Peyer's patch (tissue), 4 donors: Measurements from ENCODE around the gene JPT2. TPM values are rescaled to one million over a fixed set of nuclear protein-coding genes. Genes with fewer than 3 reads are reported as not detected.
"Not testable (repeated sequence)": the region's sequence is repeated elsewhere in the genome, so short reads cannot be mapped to it uniquely, and the experiment has no call there.

Experiments
- DNase-seq, 3 donors: peaks; one replicate each; pipeline ENCODE4 v3.0.0-alpha.2; 2017 to 2019
- H3K27ac ChIP-seq, 4 donors: fragments of 200-600 bp; sonication (generic); one replicate each; pipeline ENCODE4 v1.5.1; 2016 to 2019
- H3K27me3 ChIP-seq, 2 donors: fragments of 200-600 bp; sonication (generic); one replicate each; pipeline ENCODE4 v1.5.1; 2019
- H3K36me3 ChIP-seq, 3 donors: fragments of 200-600 bp; sonication (generic); one replicate each; pipeline ENCODE4 v1.5.1; 2016 to 2019
- H3K4me1 ChIP-seq, 4 donors: fragments of 200-600 bp; sonication (generic); one replicate each; pipeline ENCODE4 v1.5.1; 2016 to 2019
- H3K4me3 ChIP-seq, 4 donors: fragments of 200-600 bp; sonication (generic); 1 replicate in 3 of 4; 2 replicates in 1 of 4; pipeline ENCODE4 v1.5.1; 2016 to 2019; ENCODE audit warnings: mild to moderate bottlenecking in 1 of 4
- H3K9me3 ChIP-seq, 4 donors: fragments of 200-600 bp; sonication (generic); one replicate each; pipeline ENCODE4 v1.5.1; 2016 to 2019; ENCODE audit warnings: mild to moderate bottlenecking in 1 of 4
- POLR2A ChIP-seq, 2 donors: fragments of 450-650 bp; IDR thresholded peaks; one replicate each; pipeline ENCODE4 v1.5.1; 2017; ENCODE audit warnings: antibody characterized with exemption in 2 of 2, mild to moderate bottlenecking in 2 of 2, moderate library complexity in 2 of 2
- total RNA-seq, 4 donors: library from RNA; depleted of rRNA; stranded (reverse); fragments of >200 nt; gene quantifications; one replicate each; pipeline ENCODE4 v1.1.0, GENCODE V29; 2016
- TF ChIP-seq, protein P1 (sequence below), 6 experiments: fragments of 450-650 bp in 4 of 6; fragments of 200-600 bp in 2 of 6; sonication (generic) in 1 of 6; IDR thresholded peaks; one replicate each; pipeline ENCODE4 v1.5.1; 2017 to 2019; ENCODE audit warnings: antibody characterized with exemption in 6 of 6, mild to moderate bottlenecking in 3 of 6, moderate library complexity in 1 of 6

The JPT2 gene
- total RNA-seq, 4 donors from 2014 or later, result 22.7 to 32.3 (median 25.0) TPM

DNA sequence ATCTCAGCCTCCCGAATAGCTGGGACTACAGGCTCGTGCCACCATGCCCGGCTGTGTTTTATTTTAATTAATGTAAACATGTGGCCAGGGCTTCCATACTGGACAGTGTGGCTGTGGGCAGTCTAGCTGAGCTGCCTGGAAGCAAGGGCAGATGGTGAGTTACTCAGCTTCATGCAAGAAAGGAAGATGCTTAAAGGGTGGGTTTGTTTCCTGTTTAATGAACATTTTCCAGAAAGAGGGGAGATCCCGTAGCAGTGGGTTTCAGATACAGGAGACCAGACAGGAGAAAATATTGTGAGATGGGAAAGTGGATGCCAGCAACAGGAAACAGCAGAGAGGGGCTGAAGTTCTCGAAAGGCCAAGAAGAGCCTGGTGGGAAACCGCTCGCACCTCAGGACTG, 35.3 kb downstream of the JPT2 start:
- Histone ChIP-seq H3K27ac (peak overlapping the region in 2 of 4 donors; percentile 70 to 76), H3K9me3 (no peaks in the 10 kb centered on the region), H3K4me3 (no peak overlapping the region), H3K27me3 (no peaks in the 10 kb centered on the region), H3K36me3 (no peaks in the 10 kb centered on the region), H3K4me1 (peaks cover 0 to 8% (median 7%) of the 10 kb centered on the region in 4 donors)
- DNase-seq, result peak in 1 of 3 donors; percentile 32
- TF ChIP-seq POLR2A (IDR thresholded peaks at IDR 0.05), result no peak
- TF ChIP-seq, protein P1, sequence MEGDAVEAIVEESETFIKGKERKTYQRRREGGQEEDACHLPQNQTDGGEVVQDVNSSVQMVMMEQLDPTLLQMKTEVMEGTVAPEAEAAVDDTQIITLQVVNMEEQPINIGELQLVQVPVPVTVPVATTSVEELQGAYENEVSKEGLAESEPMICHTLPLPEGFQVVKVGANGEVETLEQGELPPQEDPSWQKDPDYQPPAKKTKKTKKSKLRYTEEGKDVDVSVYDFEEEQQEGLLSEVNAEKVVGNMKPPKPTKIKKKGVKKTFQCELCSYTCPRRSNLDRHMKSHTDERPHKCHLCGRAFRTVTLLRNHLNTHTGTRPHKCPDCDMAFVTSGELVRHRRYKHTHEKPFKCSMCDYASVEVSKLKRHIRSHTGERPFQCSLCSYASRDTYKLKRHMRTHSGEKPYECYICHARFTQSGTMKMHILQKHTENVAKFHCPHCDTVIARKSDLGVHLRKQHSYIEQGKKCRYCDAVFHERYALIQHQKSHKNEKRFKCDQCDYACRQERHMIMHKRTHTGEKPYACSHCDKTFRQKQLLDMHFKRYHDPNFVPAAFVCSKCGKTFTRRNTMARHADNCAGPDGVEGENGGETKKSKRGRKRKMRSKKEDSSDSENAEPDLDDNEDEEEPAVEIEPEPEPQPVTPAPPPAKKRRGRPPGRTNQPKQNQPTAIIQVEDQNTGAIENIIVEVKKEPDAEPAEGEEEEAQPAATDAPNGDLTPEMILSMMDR (IDR thresholded peaks at IDR 0.05), result no peak

DNA sequence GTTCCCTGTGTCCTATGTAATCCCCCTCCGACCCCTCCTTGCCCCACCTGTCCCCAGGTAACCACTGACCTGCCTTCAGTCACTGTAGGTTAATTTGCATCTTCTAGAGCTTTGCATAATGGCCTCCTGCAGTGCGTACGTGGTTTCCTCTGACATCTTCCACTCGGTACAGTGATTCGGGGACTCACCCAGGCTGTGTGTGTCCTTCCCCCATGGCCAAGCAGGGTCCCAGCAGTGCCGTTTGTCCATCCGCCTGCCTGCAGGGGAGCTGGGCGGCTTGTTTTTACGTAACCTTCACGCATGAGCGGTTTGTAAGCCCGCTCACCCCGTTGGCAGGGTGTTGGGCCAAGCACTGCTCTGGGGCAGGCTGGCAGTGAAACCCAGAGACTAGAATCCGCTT, 35.9 kb downstream of the JPT2 start:
- H3K27me3 ChIP-seq, result no peaks in the 10 kb centered on the region
- TF ChIP-seq POLR2A (IDR thresholded peaks at IDR 0.05), result no peak
- TF ChIP-seq, protein P1 (IDR thresholded peaks at IDR 0.05), result no peak
- H3K36me3 ChIP-seq, result no peaks in the 10 kb centered on the region
- no peaks in the 10 kb centered on the region for H3K9me3 ChIP-seq
- H3K4me3 ChIP-seq, result no peak overlapping the region
- peak overlapping the region in 2 of 4 donors; percentile 70 to 76 for H3K27ac ChIP-seq
- H3K4me1 ChIP-seq, result peaks cover 0 to 11% (median 5%) of the 10 kb centered on the region in 4 donors
- DNase-seq, result peak in 2 of 3 donors; percentile 85 to 86

DNA sequence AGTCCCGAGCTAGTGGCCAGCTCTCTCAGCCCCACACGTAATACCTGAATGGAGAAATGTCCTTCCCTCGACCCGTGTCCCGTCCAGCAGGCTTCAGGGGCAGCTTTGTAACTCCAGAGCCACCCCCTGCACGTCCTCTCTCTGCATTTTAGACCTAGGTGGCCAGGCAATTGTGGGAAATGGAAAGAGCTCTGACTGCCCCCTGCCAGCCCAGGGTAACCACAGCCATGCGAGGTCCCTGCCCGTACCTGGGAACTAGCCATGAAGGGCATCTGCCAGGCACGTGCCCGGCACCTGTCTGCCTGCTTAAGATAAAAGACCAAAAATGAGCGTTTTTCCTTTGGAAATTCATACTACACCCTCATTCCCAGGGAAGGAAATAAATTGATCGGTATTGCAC, 37.1 kb downstream of the JPT2 start:
- TF ChIP-seq, protein P1 (IDR thresholded peaks at IDR 0.05), result no peak
- TF ChIP-seq POLR2A (IDR thresholded peaks at IDR 0.05), result no peak
- Histone ChIP-seq H3K27ac (peak overlapping the region in 1 of 4 donors; percentile 40), H3K4me3 (no peak overlapping the region), H3K4me1 (peaks cover 0 to 12% (median 7%) of the 10 kb centered on the region in 4 donors), H3K9me3 (no peaks in the 10 kb centered on the region), H3K36me3 (no peaks in the 10 kb centered on the region), H3K27me3 (no peaks in the 10 kb centered on the region)
- DNase-seq, result no peak

- H3K36me3 ChIP-seq, H3K9me3 ChIP-seq, H3K27me3 ChIP-seq, H3K4me3 ChIP-seq, DNase-seq: not testable (repeated sequence)
- peaks cover 3 to 27% (median 23%) of the 10 kb centered on the region in 4 donors for H3K4me1 ChIP-seq
- peak overlapping the region in 1 of 4 donors; percentile 69 for H3K27ac ChIP-seq
Measured at GRCh38 chr16:1718236-1718635, 40.2 kb downstream of the JPT2 start.

DNA sequence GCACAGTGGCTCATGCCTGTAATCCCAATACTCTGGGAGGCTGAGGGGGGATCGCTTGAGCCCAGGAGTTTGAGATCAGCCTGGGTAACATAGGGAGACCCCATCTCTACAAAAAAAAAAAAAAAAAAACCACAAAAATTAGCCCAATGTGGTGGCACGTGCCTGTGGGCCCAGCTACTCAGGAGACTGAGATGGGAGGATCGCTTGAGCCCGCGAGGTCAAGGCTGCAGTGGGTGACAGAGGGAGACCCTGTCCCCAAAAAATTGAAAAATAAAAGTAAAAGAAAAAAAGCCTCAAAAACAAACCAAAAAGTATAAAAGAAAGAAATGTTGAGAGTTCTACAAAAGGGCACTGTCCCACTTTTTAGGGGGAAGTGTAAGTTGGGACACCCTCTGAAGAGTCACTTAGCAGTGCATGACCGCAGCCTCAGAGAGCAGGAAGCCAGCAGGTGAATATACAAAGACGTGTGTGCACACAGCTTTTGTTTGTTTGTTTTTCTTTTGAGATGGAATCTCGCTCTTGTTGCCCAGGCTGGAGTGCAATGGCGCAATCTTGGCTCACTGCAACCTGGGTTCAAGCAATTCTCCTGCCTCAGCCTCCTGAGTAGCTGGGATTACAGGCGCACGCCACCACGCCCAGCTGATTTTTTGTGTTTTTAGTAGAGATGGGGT, 41.6 kb downstream of the JPT2 start:
- not testable (repeated sequence) for H3K9me3 ChIP-seq, H3K27me3 ChIP-seq, H3K36me3 ChIP-seq, H3K4me3 ChIP-seq
- Histone ChIP-seq H3K27ac (peak overlapping the region in 1 of 4 donors; percentile 69), H3K4me1 (peaks cover 3 to 34% (median 23%) of the 10 kb centered on the region in 4 donors)
- peak in 2 of 3 donors; percentile 67 to 69 for DNase-seq

DNA sequence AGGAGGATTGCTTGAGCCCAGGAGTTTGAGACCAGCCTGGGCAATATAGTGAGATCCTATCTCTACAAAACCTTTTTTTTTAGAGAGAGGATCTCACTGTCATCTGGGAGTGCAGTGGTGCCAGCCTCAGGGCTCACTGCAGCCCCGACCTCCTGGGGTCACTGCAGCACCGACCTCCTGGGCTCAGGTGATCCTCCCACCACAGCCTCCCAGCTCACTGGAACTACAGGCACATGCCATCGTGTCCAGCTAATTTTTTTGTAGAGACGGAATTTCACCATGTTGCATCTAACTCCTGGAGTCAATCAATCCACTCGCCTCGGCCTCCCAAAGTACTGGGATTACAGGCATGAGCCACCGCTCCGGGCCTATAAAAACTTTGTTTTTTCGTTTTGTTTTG, 43.3 kb downstream of the JPT2 start:
- Histone ChIP-seq H3K27me3 (no peaks in the 10 kb centered on the region), H3K27ac (peak overlapping the region in 2 of 4 donors; percentile 52 to 60), H3K4me1 (peaks cover 3 to 34% (median 23%) of the 10 kb centered on the region in 4 donors), H3K36me3 (peaks cover 0 to 17% (median 0%) of the 10 kb centered on the region in 3 donors), H3K9me3 (no peaks in the 10 kb centered on the region), H3K4me3 (no peak overlapping the region)
- TF ChIP-seq POLR2A (IDR thresholded peaks at IDR 0.05), result no peak
- TF ChIP-seq, protein P1 (IDR thresholded peaks at IDR 0.05), result no peak
- DNase-seq, result no peak
